Measurements from ENCODE around the gene CACNA1G. TPM values are rescaled to one million over a fixed set of nuclear protein-coding genes. Genes with fewer than 3 reads are reported as not detected.

Gene CACNA1G
- total RNA-seq, 3 donors from 2014 or later: 0.07 to 0.32 (median 0.12) TPM

GRCh38 chr17:50580646-50581045 lies 20.1 kb downstream of the CACNA1G start:
- ATAC-seq (no peak), DNase-seq (no peak)
- H3K36me3 ChIP-seq (ENCODE audit: low read depth): no peaks in the 10 kb centered on the region
- no peaks in the 10 kb centered on the region for H3K4me1 ChIP-seq (ENCODE audit: low read depth)
- no peak overlapping the region for H3K4me3 ChIP-seq
- H3K9me3 ChIP-seq: no peaks in the 10 kb centered on the region
- TF ChIP-seq CTCF (IDR thresholded peaks at IDR 0.05): no peak
- intact Hi-C loops (cut with DNase I, micrococcal nuclease): no loop called here

DNA sequence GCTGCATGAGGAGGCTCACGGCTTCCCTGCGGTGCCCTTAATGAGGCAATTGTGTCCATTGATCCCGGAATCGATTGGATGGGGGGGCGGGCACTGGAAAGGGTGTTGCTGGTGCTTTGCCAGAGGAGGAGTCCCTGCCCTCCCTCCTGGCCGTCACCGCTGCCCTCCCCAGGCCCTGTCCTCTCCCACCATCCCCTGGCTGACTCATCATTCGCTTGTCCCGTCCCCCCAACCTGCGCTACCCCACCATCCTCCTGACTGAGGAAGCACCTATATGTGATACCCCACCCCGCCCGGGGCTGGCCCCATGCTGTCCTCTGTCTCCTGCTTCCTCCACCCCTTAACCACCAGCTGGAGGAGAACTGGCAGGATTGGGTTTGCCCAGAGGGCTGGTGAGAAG lies 20.8 kb downstream of the CACNA1G start:
- Histone ChIP-seq H3K4me3 (no peak overlapping the region), H3K9me3 (no peaks in the 10 kb centered on the region), H3K4me1 (ENCODE audit: low read depth) (no peaks in the 10 kb centered on the region), H3K36me3 (ENCODE audit: low read depth) (no peaks in the 10 kb centered on the region)
- intact Hi-C loops (cut with DNase I, micrococcal nuclease): no loop called here
- no peak for TF ChIP-seq CTCF (IDR thresholded peaks at IDR 0.05)
- ATAC-seq (no peak), DNase-seq (no peak)

DNA sequence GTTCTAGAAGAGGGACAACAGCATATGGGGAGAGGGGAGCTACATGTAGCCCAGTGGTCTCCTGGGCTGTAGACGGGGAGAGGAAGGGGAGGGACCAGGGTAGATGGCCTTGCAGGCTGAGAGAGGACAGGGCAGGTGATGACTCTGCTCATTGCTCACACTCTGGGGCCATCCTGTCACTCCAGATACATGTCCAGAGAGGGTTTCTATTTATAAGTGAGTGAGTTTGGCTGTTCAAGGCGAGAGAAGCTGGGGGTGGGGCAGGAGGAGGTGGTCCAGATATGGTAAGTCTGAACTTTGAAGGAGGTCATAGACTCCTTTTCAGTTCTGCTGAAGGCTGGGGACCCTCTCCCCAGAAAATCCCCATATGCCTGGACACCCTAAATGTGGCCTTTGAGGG lies 22.2 kb downstream of the CACNA1G start:
- Histone ChIP-seq H3K36me3 (ENCODE audit: low read depth) (no peaks in the 10 kb centered on the region), H3K4me1 (ENCODE audit: low read depth) (no peaks in the 10 kb centered on the region), H3K9me3 (no peaks in the 10 kb centered on the region), H3K4me3 (no peak overlapping the region)
- ATAC-seq (no peak), DNase-seq (no peak)
- no peak for TF ChIP-seq CTCF (IDR thresholded peaks at IDR 0.05)
- intact Hi-C loops (cut with DNase I, micrococcal nuclease): no loop called here

- TF ChIP-seq CTCF (IDR thresholded peaks at IDR 0.05): no peak
- no peak for DNase-seq
- intact Hi-C loops (cut with DNase I, micrococcal nuclease): no loop called here
- no peaks in the 10 kb centered on the region for H3K36me3 ChIP-seq (ENCODE audit: low read depth)
- no peak for ATAC-seq
- no peaks in the 10 kb centered on the region for H3K4me1 ChIP-seq (ENCODE audit: low read depth)
- no peak overlapping the region for H3K4me3 ChIP-seq
- no peaks in the 10 kb centered on the region for H3K9me3 ChIP-seq
These were observed 23.1 kb downstream of the CACNA1G start for GRCh38 chr17:50583641-50584040.

- Histone ChIP-seq H3K9me3 (no peaks in the 10 kb centered on the region), H3K4me1 (ENCODE audit: low read depth) (no peaks in the 10 kb centered on the region), H3K4me3 (no peak overlapping the region), H3K36me3 (ENCODE audit: low read depth) (no peaks in the 10 kb centered on the region)
- ATAC-seq (no peak), DNase-seq (no peak)
- no peak for TF ChIP-seq CTCF (IDR thresholded peaks at IDR 0.05)
- intact Hi-C loops (cut with DNase I, micrococcal nuclease): no loop called here
These were observed 23.6 kb downstream of the CACNA1G start for GRCh38 chr17:50584116-50584515.

DNA sequence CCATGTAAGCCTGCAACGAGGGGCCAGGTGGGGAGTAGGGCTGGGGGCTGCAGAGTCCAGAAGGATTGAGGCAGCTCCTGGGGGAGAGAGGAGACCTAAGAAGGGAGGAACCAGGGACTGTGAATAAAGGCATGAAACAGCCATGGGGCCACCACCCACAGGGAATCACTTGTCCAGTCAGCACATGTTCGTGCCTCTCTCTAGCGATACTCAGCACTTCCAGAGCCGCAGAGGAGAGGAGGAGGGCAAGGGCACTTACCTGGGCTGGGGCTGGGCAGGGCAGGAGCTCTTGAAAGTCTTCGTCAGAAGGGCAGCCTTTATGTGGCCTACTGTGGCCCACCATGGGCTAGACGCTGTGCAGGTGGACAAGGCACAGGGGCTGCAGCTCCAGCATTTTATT lies 24.2 kb downstream of the CACNA1G start:
- Histone ChIP-seq H3K36me3 (ENCODE audit: low read depth) (no peaks in the 10 kb centered on the region), H3K4me1 (ENCODE audit: low read depth) (no peaks in the 10 kb centered on the region), H3K4me3 (no peak overlapping the region), H3K9me3 (no peaks in the 10 kb centered on the region)
- ATAC-seq: no peak
- DNase-seq: no peak
- intact Hi-C loops (cut with DNase I, micrococcal nuclease): no loop called here
- no peak for TF ChIP-seq CTCF (IDR thresholded peaks at IDR 0.05)
